BJ (cell line): ENCODE results near the gene GBP2. TPM values are rescaled to one million over a fixed set of nuclear protein-coding genes. Genes with fewer than 3 reads are reported as not detected.
"Not testable (repeated sequence)": the region's sequence is repeated elsewhere in the genome, so short reads cannot be mapped to it uniquely, and the experiment has no call there.

Source experiments
- CTCF ChIA-PET: fragments of 350-600 bp; formaldehyde crosslinking; extraction: SDS; loops from one replicate; lab custom pipeline; 2021; ENCODE audit warnings: antibody characterized with exemption, inconsistent platforms; lab: Yijun Ruan, JAX
- POLR2A ChIA-PET: fragments of 300-600 bp; sonication (Branson Sonifier 250); formaldehyde crosslinking; extraction: SDS; loops from one replicate; lab custom pipeline; 2021; ENCODE audit warnings: antibody characterized with exemption; lab: Charles Lee
- DNase-seq: peaks from one replicate; pipeline ENCODE4 v3.0.0-alpha.2; 2011; ENCODE audit warnings: low read depth
- H3K27me3 ChIP-seq: 2 replicates; pipeline ENCODE4 v1.6.0; 2011; ENCODE audit warnings: low read length; ENCODE audit not compliant: control insufficient read depth, insufficient read depth
- H3K36me3 ChIP-seq: 2 replicates; pipeline ENCODE4 v1.5.1; 2011; ENCODE audit warnings: low read length; ENCODE audit not compliant: control insufficient read depth, insufficient read depth
- H3K4me3 ChIP-seq: 2 replicates; pipeline ENCODE4 v1.5.1; 2011; ENCODE audit warnings: low read depth, mild to moderate bottlenecking, control low read depth, low read length
- polyA plus RNA-seq: library from polyadenylated mRNA; depleted of rRNA; stranded (reverse); fragments of >200 nt; gene quantifications from 2 replicates; pipeline ENCODE4 v1.2.3, GENCODE V29; 2011
- TF ChIP-seq, protein P1 (sequence below): IDR thresholded peaks from 2 replicates; pipeline ENCODE4 v1.5.1; 2011; ENCODE audit warnings: low read depth, mild to moderate bottlenecking, control low read depth, inconsistent platforms, low read length, moderate library complexity; ENCODE audit not compliant: insufficient read depth

The GBP2 gene
- polyA plus RNA-seq, 1 experiment, result 7.8 TPM

- Histone ChIP-seq H3K4me3 (no peak overlapping the region), H3K27me3 (0 out of 2 replicates have a peak, but pooled peaks cover 1% of the 10 kb centered on the region), H3K36me3 (no peaks in the 10 kb centered on the region)
- no peak for DNase-seq
- TF ChIP-seq, protein P1, sequence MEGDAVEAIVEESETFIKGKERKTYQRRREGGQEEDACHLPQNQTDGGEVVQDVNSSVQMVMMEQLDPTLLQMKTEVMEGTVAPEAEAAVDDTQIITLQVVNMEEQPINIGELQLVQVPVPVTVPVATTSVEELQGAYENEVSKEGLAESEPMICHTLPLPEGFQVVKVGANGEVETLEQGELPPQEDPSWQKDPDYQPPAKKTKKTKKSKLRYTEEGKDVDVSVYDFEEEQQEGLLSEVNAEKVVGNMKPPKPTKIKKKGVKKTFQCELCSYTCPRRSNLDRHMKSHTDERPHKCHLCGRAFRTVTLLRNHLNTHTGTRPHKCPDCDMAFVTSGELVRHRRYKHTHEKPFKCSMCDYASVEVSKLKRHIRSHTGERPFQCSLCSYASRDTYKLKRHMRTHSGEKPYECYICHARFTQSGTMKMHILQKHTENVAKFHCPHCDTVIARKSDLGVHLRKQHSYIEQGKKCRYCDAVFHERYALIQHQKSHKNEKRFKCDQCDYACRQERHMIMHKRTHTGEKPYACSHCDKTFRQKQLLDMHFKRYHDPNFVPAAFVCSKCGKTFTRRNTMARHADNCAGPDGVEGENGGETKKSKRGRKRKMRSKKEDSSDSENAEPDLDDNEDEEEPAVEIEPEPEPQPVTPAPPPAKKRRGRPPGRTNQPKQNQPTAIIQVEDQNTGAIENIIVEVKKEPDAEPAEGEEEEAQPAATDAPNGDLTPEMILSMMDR, result no peak
- ChIA-PET POLR2A (no interaction called here), CTCF (no interaction called here)
Observed at GRCh38 chr1:89129911-89130310, 4.0 kb upstream of the GBP2 start.

- H3K36me3 ChIP-seq, POLR2A ChIA-PET, H3K4me3 ChIP-seq, DNase-seq, CTCF ChIA-PET, H3K27me3 ChIP-seq: not testable (repeated sequence)
Observed at GRCh38 chr1:89128003-89128458, 2.1 kb upstream of the GBP2 start.

- DNase-seq, H3K36me3 ChIP-seq, H3K4me3 ChIP-seq, POLR2A ChIA-PET, CTCF ChIA-PET, H3K27me3 ChIP-seq: not testable (repeated sequence)
Observed at GRCh38 chr1:89126602-89127565, 970 bp upstream of the GBP2 start.

- H3K27me3 ChIP-seq, result no peaks in the 10 kb centered on the region
- ChIA-PET POLR2A (no interaction called here), CTCF (interaction anchor here (0.6 kb wide), 1 partner anchor 93 kb away, joined by 3 read pairs; no protein-coding TSS in a partner anchor)
- no peaks in the 10 kb centered on the region for H3K36me3 ChIP-seq
- DNase-seq, result no peak
- H3K4me3 ChIP-seq, result peak overlapping the region; percentile 21
- TF ChIP-seq, protein P1, result no peak
Observed at GRCh38 chr1:89125240-89125912, 538 bp downstream of the GBP2 start.

DNA sequence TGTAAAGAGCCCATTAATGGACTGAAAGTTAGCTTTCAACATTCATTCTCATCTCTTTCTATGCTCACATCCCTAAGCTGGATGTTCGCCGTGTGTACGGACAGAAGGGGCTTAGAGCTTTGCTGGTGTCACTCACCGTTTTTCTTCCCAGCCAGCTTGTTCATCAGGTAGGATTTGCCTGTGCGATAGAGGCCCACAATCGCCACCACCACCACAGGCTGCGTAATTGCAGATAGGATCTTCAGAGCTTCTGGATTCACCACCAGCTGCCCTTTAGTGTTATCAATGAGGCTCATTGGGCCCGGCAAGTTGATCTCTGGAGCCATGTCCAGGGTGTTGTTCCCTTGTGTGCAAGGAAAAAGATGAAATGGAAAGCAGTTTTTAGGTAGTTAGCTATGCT, 4.3 kb downstream of the GBP2 start:
- TF ChIP-seq, protein P1, result no peak
- Histone ChIP-seq H3K4me3 (no peak overlapping the region), H3K27me3 (no peaks in the 10 kb centered on the region), H3K36me3 (no peaks in the 10 kb centered on the region)
- POLR2A ChIA-PET, result no interaction called here
- no peak for DNase-seq
- CTCF ChIA-PET, result no interaction called here

DNA sequence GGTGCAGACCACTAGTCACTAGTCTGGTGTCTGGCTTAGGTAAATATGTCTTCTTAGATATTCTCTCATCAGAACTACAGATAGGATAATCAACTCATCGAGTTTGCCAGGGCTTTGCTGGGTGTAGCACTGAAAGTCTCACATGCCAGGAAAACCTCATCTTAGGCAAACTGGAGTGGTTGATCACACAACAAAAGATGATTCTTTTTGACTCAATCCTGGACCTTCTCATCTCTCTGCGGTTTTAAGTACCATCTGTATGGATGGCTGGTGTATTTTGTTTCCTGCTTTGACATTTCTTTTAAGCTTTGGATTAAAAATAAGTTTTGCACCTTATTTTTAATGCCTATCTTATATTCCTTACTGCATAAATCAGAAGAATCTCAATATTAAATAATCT, 11.3 kb downstream of the GBP2 start:
- POLR2A ChIA-PET, result no interaction called here
- Histone ChIP-seq H3K4me3 (no peak overlapping the region), H3K36me3 (0 out of 2 replicates have a peak, but pooled peaks cover 2% of the 10 kb centered on the region), H3K27me3 (no peaks in the 10 kb centered on the region)
- TF ChIP-seq, protein P1, result no peak
- DNase-seq, result no peak
- CTCF ChIA-PET, result no interaction called here
